GM15510 (cell line): Measurements from ENCODE around the gene TTC3.

Experiments
- POLR2A ChIP-seq: IDR thresholded peaks from 3 replicates; pipeline ENCODE4 v1.6.1; 2011; ENCODE audit warnings: borderline replicate concordance; ENCODE audit not compliant: insufficient read length; ENCODE audit errors: extremely low read depth

The TTC3 gene

DNA sequence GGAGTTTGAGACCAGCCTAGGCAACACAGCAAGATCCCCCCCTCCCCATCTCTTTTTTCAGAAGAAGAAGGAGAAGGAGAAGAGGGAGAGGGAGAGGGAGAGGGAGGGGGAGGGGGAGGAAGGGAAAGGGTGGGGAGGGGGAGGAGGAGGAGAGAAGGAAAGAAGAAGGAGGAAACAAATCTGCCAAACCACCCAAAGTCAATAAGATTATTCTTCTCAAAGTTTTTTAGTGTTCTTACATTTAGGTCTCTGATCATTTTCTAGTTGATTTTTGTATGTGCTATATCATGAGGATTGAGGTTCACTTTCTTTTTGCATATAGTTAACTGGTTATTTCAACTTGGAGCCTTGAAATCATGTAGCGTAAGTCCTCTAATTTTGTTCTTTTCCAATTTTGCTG is 137.7 kb downstream of the TTC3 start:
- TF ChIP-seq POLR2A = no peak

DNA sequence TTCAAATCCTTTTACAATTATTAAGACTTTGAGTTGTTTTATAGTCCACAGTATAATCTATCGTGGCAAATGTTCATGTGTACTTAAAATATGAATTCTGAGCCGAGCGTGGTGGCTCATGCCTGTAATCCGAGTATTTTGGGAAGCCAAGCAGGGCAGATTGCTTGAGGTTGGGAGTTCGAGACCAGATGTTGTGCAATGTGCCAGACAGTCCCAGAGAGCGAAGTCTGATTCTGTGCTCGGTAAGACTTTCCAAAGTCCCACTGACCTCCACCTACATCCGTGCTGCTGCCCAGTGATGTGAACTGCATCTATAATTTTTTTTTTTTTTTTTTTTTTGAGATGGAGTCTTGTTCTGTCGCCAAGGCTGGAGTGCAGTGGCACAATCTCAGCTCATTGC is 141.9 kb downstream of the TTC3 start:
- TF ChIP-seq POLR2A = no peak

DNA sequence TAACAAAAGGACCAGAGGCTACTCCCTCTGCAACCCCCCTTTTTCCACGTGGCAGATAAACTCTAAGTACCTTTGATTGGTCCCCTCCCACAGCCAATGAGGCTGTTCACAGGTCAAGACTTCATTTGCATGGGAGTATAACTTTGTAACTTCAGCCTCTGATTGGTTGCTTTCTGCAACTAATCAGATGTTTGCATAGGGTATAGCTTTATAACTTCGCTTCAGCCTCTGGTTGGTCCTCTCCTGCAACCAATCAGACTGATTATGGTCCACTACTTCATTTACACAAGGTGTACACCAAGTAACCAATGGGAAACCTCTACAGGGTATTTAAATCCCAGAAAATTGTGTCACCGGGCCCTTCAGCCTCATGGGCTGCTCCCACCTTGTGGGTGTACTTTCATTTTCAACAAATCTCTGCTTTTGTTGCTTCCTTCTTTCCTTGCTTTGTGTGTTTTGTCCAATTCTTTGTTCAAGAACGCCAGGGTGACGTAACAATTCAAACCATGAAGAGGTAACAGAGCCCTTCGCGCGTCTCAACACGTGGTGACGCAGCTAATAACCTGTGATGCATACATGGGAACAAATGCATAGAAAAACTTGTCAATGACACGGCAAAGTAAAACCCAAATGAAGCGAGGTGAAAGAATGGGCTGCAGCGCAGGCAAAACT is 146.8 kb downstream of the TTC3 start:
- TF ChIP-seq POLR2A = no peak

- no peak for TF ChIP-seq POLR2A
Measured at GRCh38 chr21:37220433-37220980, 147.5 kb downstream of the TTC3 start.

GRCh38 chr21:37220981-37221664 is 148.1 kb downstream of the TTC3 start:
- peak; percentile 79 for TF ChIP-seq POLR2A

DNA sequence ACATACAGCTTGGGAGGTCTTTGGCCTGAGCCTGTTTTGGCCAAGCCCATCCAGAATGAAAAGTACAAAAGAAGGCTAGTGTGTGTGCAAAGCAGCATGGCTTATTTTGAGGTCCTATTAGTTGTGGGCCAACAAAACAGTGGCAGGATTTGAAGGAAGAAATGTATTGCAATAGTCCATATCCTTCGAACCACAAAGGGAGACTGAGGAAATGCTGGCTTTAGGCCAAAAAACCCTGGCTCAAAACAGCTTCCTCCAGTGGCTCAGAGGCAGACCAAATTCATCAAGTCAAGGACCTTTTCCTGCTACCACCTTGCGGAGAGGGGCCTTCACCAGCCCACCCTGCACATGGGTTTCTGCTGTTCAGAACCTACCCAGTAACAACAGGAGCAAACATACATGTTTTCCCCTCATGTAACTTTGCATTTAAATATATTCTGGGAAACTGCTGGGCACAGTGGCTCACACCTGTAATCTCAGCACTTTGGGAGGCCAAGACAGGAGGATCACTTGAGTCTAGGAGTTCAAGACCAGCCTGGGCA is 150.8 kb downstream of the TTC3 start:
- TF ChIP-seq POLR2A = no peak

GRCh38 chr21:37224861-37225839 is 152.1 kb downstream of the TTC3 start:
- TF ChIP-seq POLR2A = no peak

DNA sequence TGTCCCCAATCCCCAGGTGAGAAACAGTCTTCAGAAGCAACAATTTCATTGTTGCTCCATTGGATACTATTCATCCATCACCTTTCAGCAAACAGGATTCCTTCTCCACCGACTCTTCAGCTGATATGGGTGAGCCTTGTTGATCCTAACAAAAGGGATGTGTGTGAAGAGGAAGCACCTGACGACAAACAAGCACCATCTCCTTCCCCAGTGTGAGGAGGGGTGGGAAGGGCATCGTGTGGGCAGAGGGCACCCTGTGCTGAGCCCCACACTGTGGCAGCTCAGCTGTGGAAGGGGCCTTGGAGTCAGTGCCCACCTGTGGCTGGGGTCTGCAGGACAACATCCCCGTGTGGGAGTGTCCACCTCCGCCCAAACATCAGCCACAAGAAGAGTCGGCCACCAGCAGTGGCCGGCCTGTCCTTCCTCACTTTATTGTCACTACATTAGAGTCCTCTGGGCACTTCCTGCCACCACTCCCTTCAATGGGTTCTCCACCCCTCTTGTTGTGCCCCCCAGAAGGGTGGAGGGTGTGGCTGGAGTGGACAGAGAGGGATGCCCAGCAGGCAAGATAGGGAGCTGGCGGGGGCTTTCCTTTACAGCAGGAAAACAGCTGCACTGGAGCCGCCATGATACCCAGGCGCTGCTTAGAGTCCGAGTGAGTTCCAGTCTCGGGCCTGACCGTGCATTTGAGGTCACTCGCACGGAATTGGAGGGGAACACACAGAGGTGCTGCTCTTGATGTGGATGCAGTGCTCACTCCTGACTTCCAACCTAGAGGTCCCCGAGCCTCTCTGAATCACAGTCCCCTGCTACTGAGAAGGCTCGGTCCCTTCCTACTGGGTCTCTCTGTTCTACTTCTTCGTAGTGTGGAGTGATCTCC is 153.2 kb downstream of the TTC3 start:
- no peak for TF ChIP-seq POLR2A

DNA sequence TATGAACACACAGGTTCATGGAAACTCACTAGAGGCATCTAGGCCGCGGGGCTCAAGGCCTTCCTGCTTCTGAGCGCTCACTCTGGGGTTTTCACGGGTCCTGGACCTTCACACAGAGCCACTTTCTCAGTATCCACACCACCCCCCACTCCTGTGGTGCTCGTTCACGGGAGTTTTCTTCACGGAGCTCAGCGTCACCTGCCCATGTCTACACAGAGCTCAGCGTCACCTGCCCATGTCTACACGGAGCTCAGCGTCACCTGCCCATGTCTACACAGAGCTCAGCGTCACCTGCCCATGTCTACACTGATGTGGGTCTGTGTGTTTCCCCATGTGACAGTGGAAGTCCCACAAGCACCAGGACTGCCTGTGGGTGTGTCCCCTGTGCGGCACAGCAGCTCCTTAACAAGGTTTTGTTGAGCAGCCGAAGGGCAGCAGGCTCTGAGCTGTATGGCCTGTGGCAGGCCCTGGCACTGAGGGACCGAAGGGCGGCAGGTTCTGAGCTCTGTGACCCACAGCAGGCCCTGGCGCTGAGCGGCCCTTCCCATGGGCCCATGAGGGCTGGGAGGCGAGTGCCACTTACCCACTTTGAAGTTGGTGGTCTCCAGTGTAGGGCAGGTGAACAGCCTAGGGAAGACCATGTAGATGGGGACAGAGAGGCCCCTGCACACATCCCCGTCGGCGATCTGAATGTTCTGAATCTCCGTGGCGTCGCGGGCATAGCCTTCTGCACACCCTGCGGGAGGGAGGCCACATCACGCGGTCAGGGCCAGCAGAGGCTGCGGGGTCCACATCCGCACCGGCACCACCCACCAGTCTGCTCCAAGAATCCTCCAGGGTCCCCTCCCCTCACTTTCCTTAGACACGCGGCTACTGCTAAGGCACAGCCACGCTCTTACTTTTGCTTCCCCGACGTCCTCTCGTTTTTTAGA is 154.3 kb downstream of the TTC3 start:
- no peak for TF ChIP-seq POLR2A

- no peak for TF ChIP-seq POLR2A
Measured at GRCh38 chr21:37228003-37228400, 154.9 kb downstream of the TTC3 start.

DNA sequence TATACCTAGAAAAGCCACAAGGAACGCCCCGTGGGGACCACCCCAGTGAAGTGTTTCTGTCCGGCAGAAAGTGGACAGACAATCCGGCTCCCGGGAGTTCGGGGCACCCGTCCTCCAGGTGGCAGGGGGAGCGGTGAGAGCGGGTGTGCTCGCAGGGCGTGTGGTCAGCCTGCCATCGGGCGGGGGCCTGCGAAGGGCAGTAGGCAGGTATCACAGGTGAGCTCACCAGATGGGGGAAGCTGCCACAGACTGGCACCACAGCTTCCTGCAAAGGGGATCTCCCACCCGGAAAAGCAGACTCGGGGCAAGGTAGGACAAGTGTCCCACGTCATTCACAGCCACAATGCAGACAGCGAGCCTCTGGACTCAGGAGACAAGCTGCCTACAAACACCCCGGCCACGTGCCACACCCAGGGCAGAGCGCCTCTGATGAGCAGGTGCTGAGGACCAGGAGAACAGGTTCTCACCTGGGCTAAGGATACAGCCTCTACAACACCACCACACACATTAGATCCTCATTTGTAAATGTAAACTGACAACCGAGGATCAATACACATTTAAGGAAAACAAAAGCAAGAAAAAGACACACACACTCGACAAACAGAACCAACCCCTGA is 157.7 kb downstream of the TTC3 start:
- TF ChIP-seq POLR2A = no peak

GRCh38 chr21:37231249-37231645 is 158.2 kb downstream of the TTC3 start:
- TF ChIP-seq POLR2A = no peak
